ENCODE data around the gene ANKRD11. TPM values are rescaled to one million over a fixed set of nuclear protein-coding genes. Genes with fewer than 3 reads are reported as not detected.

ANKRD11 gene
- polyA plus RNA-seq, 1 donor (not counting 4 experiments of a cell fraction or from before 2014, with no cell fraction given): 30.1 TPM

DNA sequence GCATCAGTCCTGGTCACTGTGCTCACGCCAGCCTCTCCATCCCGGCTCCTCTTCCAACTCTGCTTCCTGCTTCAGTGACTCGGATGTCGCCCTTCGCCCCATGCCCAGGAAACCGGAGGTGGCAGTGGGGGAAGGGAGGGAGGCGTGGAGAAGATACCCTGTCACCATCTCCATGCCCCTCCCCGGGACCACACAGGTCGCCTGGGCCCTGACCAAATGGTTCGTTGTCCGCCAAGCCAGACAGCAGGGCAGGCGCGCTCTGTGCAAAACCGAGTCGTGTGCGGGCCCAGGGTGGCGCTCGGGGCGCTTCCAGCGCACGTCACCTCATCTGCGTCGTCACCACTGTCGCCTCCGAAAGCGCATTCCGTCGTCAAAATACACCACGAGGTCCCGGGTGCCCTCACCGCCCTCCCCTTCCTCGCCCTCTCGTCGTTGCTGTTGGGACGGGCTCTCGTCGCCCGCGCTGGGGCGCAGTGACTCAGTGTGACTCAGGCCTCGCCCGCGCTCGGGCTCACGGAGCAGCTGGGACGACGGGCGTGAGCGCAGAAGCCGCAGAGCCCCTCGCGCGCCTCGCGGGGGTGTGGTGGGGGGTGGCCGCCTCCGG is 233.6 kb downstream of the ANKRD11 start:
- no peaks in the 10 kb centered on the region for H3K36me3 ChIP-seq (ENCODE audit: control insufficient read depth in 2 of 2, extremely low read depth in 1 of 2, insufficient read depth in 2 of 2, low read length in 2 of 2)
- H3K9me1 ChIP-seq (ENCODE audit: control insufficient read depth, extremely low read depth, insufficient read depth, low read length): no peaks in the 10 kb centered on the region
- FAIRE-seq (no peak), DNase-seq (ENCODE audit: low read depth, low spot score) (no peak)
- H4K20me1 ChIP-seq (ENCODE audit: control insufficient read depth, extremely low read depth, insufficient read depth, low read length): no peaks in the 10 kb centered on the region
- peak overlapping the region; percentile 66 for H3K4me2 ChIP-seq (ENCODE audit: control insufficient read depth, extremely low read depth, insufficient read depth, low read depth, low read length)
- peak overlapping the region in 1 of 3 experiments; percentile 51 for H3K4me3 ChIP-seq (ENCODE audit: control insufficient read depth in 2 of 3, extremely low read depth in 1 of 3, insufficient read depth in 2 of 3, low read depth in 1 of 3, low read length in 3 of 3)
- dilution Hi-C loops (cut with MboI; ENCODE audit: extremely low pct_ligation_motif_present, low sequenced_read_pairs): no loop called here
- peaks cover 14% of the 10 kb centered on the region for H3K27me3 ChIP-seq (ENCODE audit: control insufficient read depth, extremely low read depth, insufficient read depth, low read length)
- TF ChIP-seq, protein P1, sequence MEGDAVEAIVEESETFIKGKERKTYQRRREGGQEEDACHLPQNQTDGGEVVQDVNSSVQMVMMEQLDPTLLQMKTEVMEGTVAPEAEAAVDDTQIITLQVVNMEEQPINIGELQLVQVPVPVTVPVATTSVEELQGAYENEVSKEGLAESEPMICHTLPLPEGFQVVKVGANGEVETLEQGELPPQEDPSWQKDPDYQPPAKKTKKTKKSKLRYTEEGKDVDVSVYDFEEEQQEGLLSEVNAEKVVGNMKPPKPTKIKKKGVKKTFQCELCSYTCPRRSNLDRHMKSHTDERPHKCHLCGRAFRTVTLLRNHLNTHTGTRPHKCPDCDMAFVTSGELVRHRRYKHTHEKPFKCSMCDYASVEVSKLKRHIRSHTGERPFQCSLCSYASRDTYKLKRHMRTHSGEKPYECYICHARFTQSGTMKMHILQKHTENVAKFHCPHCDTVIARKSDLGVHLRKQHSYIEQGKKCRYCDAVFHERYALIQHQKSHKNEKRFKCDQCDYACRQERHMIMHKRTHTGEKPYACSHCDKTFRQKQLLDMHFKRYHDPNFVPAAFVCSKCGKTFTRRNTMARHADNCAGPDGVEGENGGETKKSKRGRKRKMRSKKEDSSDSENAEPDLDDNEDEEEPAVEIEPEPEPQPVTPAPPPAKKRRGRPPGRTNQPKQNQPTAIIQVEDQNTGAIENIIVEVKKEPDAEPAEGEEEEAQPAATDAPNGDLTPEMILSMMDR (optimal IDR thresholded peaks at IDR 0.05 in 1 of 3, IDR thresholded peaks at IDR 0.05 in 1 of 3, conservative IDR thresholded peaks at IDR 0.05 in 1 of 3; ENCODE audit: extremely low read depth in 1 of 3, insufficient read depth in 2 of 3, low read length in 3 of 3): no peak
- no peak for TF ChIP-seq EZH2 (IDR thresholded peaks at IDR 0.05; ENCODE audit: low read length)
- no peak overlapping the region for H3K9ac ChIP-seq (ENCODE audit: control insufficient read depth, extremely low read depth, insufficient read depth, low read length)
- no peaks in the 10 kb centered on the region for H3K79me2 ChIP-seq (ENCODE audit: control insufficient read depth, insufficient read depth, low read length)
- H3K27ac ChIP-seq (ENCODE audit: control insufficient read depth, insufficient read depth, low read length): no peak overlapping the region
- H2AFZ ChIP-seq (ENCODE audit: control insufficient read depth, low read length): no peak overlapping the region
- H3K9me3 ChIP-seq (ENCODE audit: control insufficient read depth, low read depth, low read length): no peaks in the 10 kb centered on the region
- peaks cover 4% of the 10 kb centered on the region for H3K4me1 ChIP-seq (ENCODE audit: control insufficient read depth, extremely low read depth, insufficient read depth, low read length)

DNA sequence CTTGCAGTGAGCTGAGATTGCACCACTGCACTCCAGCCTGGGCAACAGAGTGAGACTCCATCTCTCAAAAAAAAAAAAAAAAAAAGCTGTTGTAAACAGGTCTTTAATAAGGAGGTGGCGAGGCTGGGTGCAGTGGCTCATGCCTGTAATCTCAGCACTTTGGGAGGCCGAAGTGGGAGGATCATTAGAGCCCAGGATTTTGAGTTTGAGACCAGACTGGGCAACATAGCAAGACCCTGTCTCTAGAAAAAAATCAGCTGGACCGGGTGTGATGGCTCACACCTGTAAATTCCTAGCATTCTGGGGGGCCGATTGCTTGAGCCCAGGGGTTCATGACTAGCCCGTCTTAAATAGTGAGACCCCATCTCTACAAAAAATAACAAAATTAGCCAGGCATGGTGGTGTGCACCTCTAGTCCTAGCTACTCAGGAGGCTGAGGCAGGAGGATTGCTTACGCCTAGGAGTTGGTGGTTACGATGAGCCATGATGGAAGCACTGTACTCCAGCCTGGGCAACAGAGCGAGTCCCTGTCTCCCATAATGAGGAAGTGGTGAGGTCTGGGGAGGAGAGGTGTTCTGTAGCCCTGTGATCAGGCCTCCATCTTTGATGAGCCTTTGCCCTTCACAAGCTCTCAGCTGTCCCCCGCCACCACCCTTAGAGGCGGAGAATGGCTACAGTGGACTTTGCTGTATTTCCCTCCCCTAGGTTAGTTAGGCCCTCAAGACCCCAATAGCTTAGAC is 236.6 kb downstream of the ANKRD11 start:
- no peak overlapping the region for H3K4me2 ChIP-seq (ENCODE audit: control insufficient read depth, extremely low read depth, insufficient read depth, low read depth, low read length)
- FAIRE-seq (no peak), DNase-seq (ENCODE audit: low read depth, low spot score) (no peak)
- TF ChIP-seq, protein P1 (optimal IDR thresholded peaks at IDR 0.05 in 1 of 3, IDR thresholded peaks at IDR 0.05 in 1 of 3, conservative IDR thresholded peaks at IDR 0.05 in 1 of 3; ENCODE audit: extremely low read depth in 1 of 3, insufficient read depth in 2 of 3, low read length in 3 of 3): no peak
- TF ChIP-seq EZH2 (IDR thresholded peaks at IDR 0.05; ENCODE audit: low read length): no peak
- dilution Hi-C loops (cut with MboI; ENCODE audit: extremely low pct_ligation_motif_present, low sequenced_read_pairs): no loop called here
- no peak overlapping the region for H3K9ac ChIP-seq (ENCODE audit: control insufficient read depth, extremely low read depth, insufficient read depth, low read length)
- H3K79me2 ChIP-seq (ENCODE audit: control insufficient read depth, insufficient read depth, low read length): no peaks in the 10 kb centered on the region
- H4K20me1 ChIP-seq (ENCODE audit: control insufficient read depth, extremely low read depth, insufficient read depth, low read length): no peaks in the 10 kb centered on the region
- no peaks in the 10 kb centered on the region for H3K9me3 ChIP-seq (ENCODE audit: control insufficient read depth, low read depth, low read length)
- H3K4me3 ChIP-seq (ENCODE audit: control insufficient read depth in 2 of 3, extremely low read depth in 1 of 3, insufficient read depth in 2 of 3, low read depth in 1 of 3, low read length in 3 of 3): no peak overlapping the region
- no peak overlapping the region for H3K27ac ChIP-seq (ENCODE audit: control insufficient read depth, insufficient read depth, low read length)
- H3K36me3 ChIP-seq (ENCODE audit: control insufficient read depth in 2 of 2, extremely low read depth in 1 of 2, insufficient read depth in 2 of 2, low read length in 2 of 2): no peaks in the 10 kb centered on the region
- H3K4me1 ChIP-seq (ENCODE audit: control insufficient read depth, extremely low read depth, insufficient read depth, low read length): peaks cover 4% of the 10 kb centered on the region
- no peaks in the 10 kb centered on the region for H3K9me1 ChIP-seq (ENCODE audit: control insufficient read depth, extremely low read depth, insufficient read depth, low read length)
- H2AFZ ChIP-seq (ENCODE audit: control insufficient read depth, low read length): no peak overlapping the region
- peaks cover 14% of the 10 kb centered on the region for H3K27me3 ChIP-seq (ENCODE audit: control insufficient read depth, extremely low read depth, insufficient read depth, low read length)
